ENCODE data around the gene KDM6B. TPM values are rescaled to one million over a fixed set of nuclear protein-coding genes. Genes with fewer than 3 reads are reported as not detected.
"Not testable (repeated sequence)": the region's sequence is repeated elsewhere in the genome, so short reads cannot be mapped to it uniquely, and the experiment has no call there.

Gene KDM6B
- total and polyA plus RNA-seq, 9 donors, result 5.4 to 20.1 (median 15.4) TPM

GRCh38 chr17:7806587-7806986 lies 27.4 kb upstream of the KDM6B start:
- Histone ChIP-seq H3K27ac (ENCODE audit: low read length) (no peak overlapping the region), H3K4me1 (ENCODE audit: control insufficient read depth, insufficient read depth, low read length) (peaks cover 2% of the 10 kb centered on the region), H3K27me3 (ENCODE audit: control insufficient read depth, insufficient read depth, low read length) (peaks cover 6% of the 10 kb centered on the region), H3K36me3 (ENCODE audit: control insufficient read depth, insufficient read depth, low read length) (peaks cover 2% of the 10 kb centered on the region), H3K9me3 (replicated peaks; ENCODE audit: control insufficient read depth, low read depth, low read length) (no peaks in the 10 kb centered on the region), H3K4me3 (ENCODE audit: low read length) (no peak overlapping the region)
- 75% methylated on average over 3 of the region's 6 CpGs for WGBS (ENCODE audit: insufficient coverage)
- peak; percentile 22 for DNase-seq

- peaks cover 2% of the 10 kb centered on the region for H3K36me3 ChIP-seq (ENCODE audit: control insufficient read depth, insufficient read depth, low read length)
- no peak for DNase-seq
- no peak overlapping the region for H3K27ac ChIP-seq (ENCODE audit: low read length)
- H3K9me3 ChIP-seq (replicated peaks; ENCODE audit: control insufficient read depth, low read depth, low read length), result no peaks in the 10 kb centered on the region
- WGBS (ENCODE audit: insufficient coverage), result 85% methylated on average over 16 of the region's 21 CpGs
- peaks cover 6% of the 10 kb centered on the region for H3K27me3 ChIP-seq (ENCODE audit: control insufficient read depth, insufficient read depth, low read length)
- no peak overlapping the region for H3K4me3 ChIP-seq (ENCODE audit: low read length)
- peaks cover 2% of the 10 kb centered on the region for H3K4me1 ChIP-seq (ENCODE audit: control insufficient read depth, insufficient read depth, low read length)
Observed at GRCh38 chr17:7807206-7807605, 26.8 kb upstream of the KDM6B start.

- 48% methylated on average over 7 of the region's 11 CpGs for WGBS (ENCODE audit: insufficient coverage)
- Histone ChIP-seq H3K4me1 (ENCODE audit: control insufficient read depth, insufficient read depth, low read length) (no peaks in the 10 kb centered on the region), H3K9me3 (replicated peaks; ENCODE audit: control insufficient read depth, low read depth, low read length) (no peaks in the 10 kb centered on the region), H3K4me3 (ENCODE audit: low read length) (no peak overlapping the region), H3K27ac (ENCODE audit: low read length) (no peak overlapping the region), H3K36me3 (ENCODE audit: control insufficient read depth, insufficient read depth, low read length) (peaks cover 2% of the 10 kb centered on the region), H3K27me3 (ENCODE audit: control insufficient read depth, insufficient read depth, low read length) (peaks cover 3% of the 10 kb centered on the region)
- no peak for DNase-seq
Observed at GRCh38 chr17:7809086-7809790, 24.8 kb upstream of the KDM6B start.

- H3K27me3 ChIP-seq (ENCODE audit: control insufficient read depth, insufficient read depth, low read length); H3K9me3 ChIP-seq (replicated peaks; ENCODE audit: control insufficient read depth, low read depth, low read length); H3K27ac ChIP-seq (ENCODE audit: low read length); H3K36me3 ChIP-seq (ENCODE audit: control insufficient read depth, insufficient read depth, low read length); DNase-seq; H3K4me3 ChIP-seq (ENCODE audit: low read length); H3K4me1 ChIP-seq (ENCODE audit: control insufficient read depth, insufficient read depth, low read length): not testable (repeated sequence)
- WGBS (ENCODE audit: insufficient coverage), result 64% methylated on average over 3 of the region's 9 CpGs
Observed at GRCh38 chr17:7809791-7810343, 24.1 kb upstream of the KDM6B start.

GRCh38 chr17:7811251-7811650 lies 22.8 kb upstream of the KDM6B start:
- Histone ChIP-seq H3K9me3 (replicated peaks; ENCODE audit: control insufficient read depth, low read depth, low read length) (no peaks in the 10 kb centered on the region), H3K27ac (ENCODE audit: low read length) (no peak overlapping the region), H3K27me3 (ENCODE audit: control insufficient read depth, insufficient read depth, low read length) (peaks cover 3% of the 10 kb centered on the region), H3K4me1 (ENCODE audit: control insufficient read depth, insufficient read depth, low read length) (no peaks in the 10 kb centered on the region), H3K36me3 (ENCODE audit: control insufficient read depth, insufficient read depth, low read length) (no peaks in the 10 kb centered on the region), H3K4me3 (ENCODE audit: low read length) (no peak overlapping the region)
- no peak for DNase-seq
- WGBS (ENCODE audit: insufficient coverage), result 100% methylated on average over 1 of the region's 3 CpGs

- no peak overlapping the region for H3K4me3 ChIP-seq (ENCODE audit: low read length)
- WGBS (ENCODE audit: insufficient coverage), result 100% methylated on average over 1 of the region's 5 CpGs
- H3K27me3 ChIP-seq (ENCODE audit: control insufficient read depth, insufficient read depth, low read length), result no peaks in the 10 kb centered on the region
- H3K27ac ChIP-seq (ENCODE audit: low read length), result no peak overlapping the region
- no peaks in the 10 kb centered on the region for H3K36me3 ChIP-seq (ENCODE audit: control insufficient read depth, insufficient read depth, low read length)
- no peak for DNase-seq
- H3K4me1 ChIP-seq (ENCODE audit: control insufficient read depth, insufficient read depth, low read length), result no peaks in the 10 kb centered on the region
- H3K9me3 ChIP-seq (replicated peaks; ENCODE audit: control insufficient read depth, low read depth, low read length), result no peaks in the 10 kb centered on the region
Observed at GRCh38 chr17:7814969-7815368, 19.0 kb upstream of the KDM6B start.

GRCh38 chr17:7816926-7817642 lies 16.9 kb upstream of the KDM6B start:
- Histone ChIP-seq H3K36me3 (ENCODE audit: control insufficient read depth, insufficient read depth, low read length) (no peaks in the 10 kb centered on the region), H3K9me3 (replicated peaks; ENCODE audit: control insufficient read depth, low read depth, low read length) (no peaks in the 10 kb centered on the region), H3K4me1 (ENCODE audit: control insufficient read depth, insufficient read depth, low read length) (no peaks in the 10 kb centered on the region), H3K27me3 (ENCODE audit: control insufficient read depth, insufficient read depth, low read length) (no peaks in the 10 kb centered on the region), H3K4me3 (ENCODE audit: low read length) (no peak overlapping the region), H3K27ac (ENCODE audit: low read length) (no peak overlapping the region)
- no peak for DNase-seq
- WGBS (ENCODE audit: insufficient coverage), result 69% methylated on average over 10 of the region's 10 CpGs

GRCh38 chr17:7817643-7817964 lies 16.4 kb upstream of the KDM6B start:
- H3K4me1 ChIP-seq (ENCODE audit: control insufficient read depth, insufficient read depth, low read length), result no peaks in the 10 kb centered on the region
- H3K36me3 ChIP-seq (ENCODE audit: control insufficient read depth, insufficient read depth, low read length), result no peaks in the 10 kb centered on the region
- 92% methylated on average over 8 of the region's 9 CpGs for WGBS (ENCODE audit: insufficient coverage)
- no peak for DNase-seq
- H3K4me3 ChIP-seq (ENCODE audit: low read length), result no peak overlapping the region
- no peaks in the 10 kb centered on the region for H3K27me3 ChIP-seq (ENCODE audit: control insufficient read depth, insufficient read depth, low read length)
- H3K27ac ChIP-seq (ENCODE audit: low read length), result no peak overlapping the region
- no peaks in the 10 kb centered on the region for H3K9me3 ChIP-seq (replicated peaks; ENCODE audit: control insufficient read depth, low read depth, low read length)

- Histone ChIP-seq H3K9me3 (replicated peaks; ENCODE audit: control insufficient read depth, low read depth, low read length) (no peaks in the 10 kb centered on the region), H3K27ac (ENCODE audit: low read length) (no peak overlapping the region), H3K27me3 (ENCODE audit: control insufficient read depth, insufficient read depth, low read length) (no peaks in the 10 kb centered on the region), H3K4me3 (ENCODE audit: low read length) (no peak overlapping the region), H3K4me1 (ENCODE audit: control insufficient read depth, insufficient read depth, low read length) (no peaks in the 10 kb centered on the region), H3K36me3 (ENCODE audit: control insufficient read depth, insufficient read depth, low read length) (no peaks in the 10 kb centered on the region)
- no peak for DNase-seq
- no CpG with 5 or more reads among the region's 10 CpGs for WGBS (ENCODE audit: insufficient coverage)
Observed at GRCh38 chr17:7818026-7818425, 16.0 kb upstream of the KDM6B start.

GRCh38 chr17:7818746-7819645 lies 15.0 kb upstream of the KDM6B start:
- WGBS (ENCODE audit: insufficient coverage), result 82% methylated on average over 25 of the region's 27 CpGs
- Histone ChIP-seq H3K9me3 (replicated peaks; ENCODE audit: control insufficient read depth, low read depth, low read length) (no peaks in the 10 kb centered on the region), H3K4me1 (ENCODE audit: control insufficient read depth, insufficient read depth, low read length) (no peaks in the 10 kb centered on the region), H3K27me3 (ENCODE audit: control insufficient read depth, insufficient read depth, low read length) (no peaks in the 10 kb centered on the region), H3K4me3 (ENCODE audit: low read length) (no peak overlapping the region), H3K36me3 (ENCODE audit: control insufficient read depth, insufficient read depth, low read length) (peaks cover 2% of the 10 kb centered on the region), H3K27ac (ENCODE audit: low read length) (no peak overlapping the region)
- DNase-seq, result no peak

All from muscle of leg (tissue), 11 donors.